T-helper 1 cell treated with Interleukin-12 subunit alpha and Interleukin-12 subunit beta and Interleukin-4 antibody, amounts not matched to agents 30 μg/mL and 1 μg/mL, for 36 hours (primary cell): ENCODE measurements around the gene MED6.
A peak's percentile ranks its signal among the peaks of the same experiment; 100 is the strongest.

Experiments used
- H3K27ac Mint-ChIP-seq: one replicate; pipeline ENCODE4 v1.8.0; 2021; ENCODE audit warnings: mild to moderate bottlenecking, mixed read lengths
- H3K27me3 Mint-ChIP-seq: one replicate; pipeline ENCODE4 v1.8.0; 2021; ENCODE audit warnings: low read depth, mixed read lengths
- H3K36me3 Mint-ChIP-seq: one replicate; pipeline ENCODE4 v1.8.0; 2021; ENCODE audit warnings: low read depth, mixed read lengths
- H3K4me1 Mint-ChIP-seq: one replicate; pipeline ENCODE4 v1.8.0; 2021; ENCODE audit warnings: low read depth, mixed read lengths
- H3K4me3 Mint-ChIP-seq: one replicate; pipeline ENCODE4 v1.8.0; 2021; ENCODE audit warnings: mild to moderate bottlenecking, moderate library complexity, mixed read lengths
- H3K9me3 Mint-ChIP-seq: one replicate; pipeline ENCODE4 v1.8.0; 2021; ENCODE audit warnings: mixed read lengths

MED6 gene

GRCh38 chr14:70622111-70622712 lies 21.8 kb upstream of the MED6 start:
- Mint-ChIP-seq H3K9me3 (peaks cover 21% of the 10 kb centered on the region), H3K4me3 (no peak overlapping the region), H3K27ac (no peak overlapping the region), H3K4me1 (peaks cover 1% of the 10 kb centered on the region), H3K36me3 (peaks cover 1% of the 10 kb centered on the region), H3K27me3 (peaks cover 18% of the 10 kb centered on the region)

- H3K36me3 Mint-ChIP-seq, result no peaks in the 10 kb centered on the region
- no peaks in the 10 kb centered on the region for H3K9me3 Mint-ChIP-seq
- H3K4me1 Mint-ChIP-seq, result peaks cover 1% of the 10 kb centered on the region
- H3K27me3 Mint-ChIP-seq, result peaks cover 22% of the 10 kb centered on the region
- H3K27ac Mint-ChIP-seq, result no peak overlapping the region
- no peak overlapping the region for H3K4me3 Mint-ChIP-seq
These were observed 19.3 kb upstream of the MED6 start for GRCh38 chr14:70619708-70620107.

- Mint-ChIP-seq H3K9me3 (no peaks in the 10 kb centered on the region), H3K27ac (no peak overlapping the region), H3K4me3 (no peak overlapping the region), H3K36me3 (no peaks in the 10 kb centered on the region), H3K27me3 (peaks cover 26% of the 10 kb centered on the region), H3K4me1 (peaks cover 1% of the 10 kb centered on the region)
These were observed 17.9 kb upstream of the MED6 start for GRCh38 chr14:70618314-70618713.

GRCh38 chr14:70616646-70617045 lies 16.2 kb upstream of the MED6 start:
- no peaks in the 10 kb centered on the region for H3K9me3 Mint-ChIP-seq
- no peaks in the 10 kb centered on the region for H3K36me3 Mint-ChIP-seq
- peaks cover 21% of the 10 kb centered on the region for H3K27me3 Mint-ChIP-seq

GRCh38 chr14:70611216-70611615 lies 10.8 kb upstream of the MED6 start:
- no peaks in the 10 kb centered on the region for H3K36me3 Mint-ChIP-seq
- H3K27ac Mint-ChIP-seq, result no peak overlapping the region
- peaks cover 29% of the 10 kb centered on the region for H3K27me3 Mint-ChIP-seq
- H3K4me3 Mint-ChIP-seq, result no peak overlapping the region
- no peaks in the 10 kb centered on the region for H3K4me1 Mint-ChIP-seq
- no peaks in the 10 kb centered on the region for H3K9me3 Mint-ChIP-seq

More at GRCh38 chr14:70616646-70617045, 16.2 kb upstream of the MED6 start:
- Mint-ChIP-seq H3K27ac (no peak overlapping the region), H3K4me3 (no peak overlapping the region), H3K4me1 (no peaks in the 10 kb centered on the region)

- no peaks in the 10 kb centered on the region for H3K9me3 Mint-ChIP-seq
- peaks cover 22% of the 10 kb centered on the region for H3K4me1 Mint-ChIP-seq
- no peak overlapping the region for H3K27ac Mint-ChIP-seq
- no peak overlapping the region for H3K4me3 Mint-ChIP-seq
- peaks cover 14% of the 10 kb centered on the region for H3K27me3 Mint-ChIP-seq
- H3K36me3 Mint-ChIP-seq, result peaks cover 2% of the 10 kb centered on the region
These were observed 1.8 kb upstream of the MED6 start for GRCh38 chr14:70602254-70602653.

GRCh38 chr14:70601162-70601561 lies 707 bp upstream of the MED6 start:
- Mint-ChIP-seq H3K27me3 (peaks cover 7% of the 10 kb centered on the region), H3K4me3 (peak overlapping the region; percentile 99), H3K36me3 (peaks cover 2% of the 10 kb centered on the region), H3K4me1 (peaks cover 22% of the 10 kb centered on the region), H3K27ac (peak overlapping the region; percentile 87), H3K9me3 (no peaks in the 10 kb centered on the region)

- peak overlapping the region; percentile 98 for H3K27ac Mint-ChIP-seq
- H3K36me3 Mint-ChIP-seq, result peaks cover 11% of the 10 kb centered on the region
- H3K4me3 Mint-ChIP-seq, result peak overlapping the region; percentile 99
- H3K9me3 Mint-ChIP-seq, result no peaks in the 10 kb centered on the region
- H3K4me1 Mint-ChIP-seq, result peaks cover 22% of the 10 kb centered on the region
- peaks cover 2% of the 10 kb centered on the region for H3K27me3 Mint-ChIP-seq
These were observed 1.1 kb downstream of the MED6 start for GRCh38 chr14:70599345-70599744.

- no peak overlapping the region for H3K27ac Mint-ChIP-seq
- H3K4me3 Mint-ChIP-seq, result no peak overlapping the region
- H3K36me3 Mint-ChIP-seq, result peaks cover 21% of the 10 kb centered on the region
- H3K4me1 Mint-ChIP-seq, result peaks cover 22% of the 10 kb centered on the region
- no peaks in the 10 kb centered on the region for H3K9me3 Mint-ChIP-seq
- no peaks in the 10 kb centered on the region for H3K27me3 Mint-ChIP-seq
These were observed 2.7 kb downstream of the MED6 start for GRCh38 chr14:70597731-70598130.

GRCh38 chr14:70595443-70596185 lies 4.8 kb downstream of the MED6 start:
- Mint-ChIP-seq H3K4me3 (no peak overlapping the region), H3K27ac (no peak overlapping the region), H3K27me3 (no peaks in the 10 kb centered on the region), H3K4me1 (peaks cover 17% of the 10 kb centered on the region), H3K9me3 (no peaks in the 10 kb centered on the region), H3K36me3 (peaks cover 31% of the 10 kb centered on the region)

GRCh38 chr14:70594461-70594860 lies 6.0 kb downstream of the MED6 start:
- Mint-ChIP-seq H3K27ac (no peak overlapping the region), H3K36me3 (peaks cover 34% of the 10 kb centered on the region)

GRCh38 chr14:70585231-70585630 lies 15.2 kb downstream of the MED6 start:
- Mint-ChIP-seq H3K4me3 (no peak overlapping the region), H3K36me3 (peaks cover 43% of the 10 kb centered on the region), H3K9me3 (no peaks in the 10 kb centered on the region), H3K27me3 (no peaks in the 10 kb centered on the region), H3K27ac (no peak overlapping the region), H3K4me1 (no peaks in the 10 kb centered on the region)

More at GRCh38 chr14:70594461-70594860, 6.0 kb downstream of the MED6 start:
- Mint-ChIP-seq H3K4me1 (peaks cover 7% of the 10 kb centered on the region), H3K9me3 (no peaks in the 10 kb centered on the region), H3K27me3 (no peaks in the 10 kb centered on the region), H3K4me3 (no peak overlapping the region)

GRCh38 chr14:70576891-70577290 lies 23.6 kb downstream of the MED6 start:
- Mint-ChIP-seq H3K36me3 (peaks cover 36% of the 10 kb centered on the region), H3K4me1 (no peaks in the 10 kb centered on the region), H3K9me3 (peaks cover 11% of the 10 kb centered on the region), H3K4me3 (no peak overlapping the region), H3K27me3 (no peaks in the 10 kb centered on the region), H3K27ac (no peak overlapping the region)

GRCh38 chr14:70573050-70573449 lies 27.4 kb downstream of the MED6 start:
- Mint-ChIP-seq H3K9me3 (peaks cover 11% of the 10 kb centered on the region), H3K4me1 (peaks cover 2% of the 10 kb centered on the region), H3K27ac (no peak overlapping the region), H3K36me3 (peaks cover 39% of the 10 kb centered on the region), H3K4me3 (no peak overlapping the region), H3K27me3 (no peaks in the 10 kb centered on the region)

- Mint-ChIP-seq H3K4me1 (peaks cover 3% of the 10 kb centered on the region), H3K36me3 (peaks cover 46% of the 10 kb centered on the region), H3K27ac (no peak overlapping the region), H3K9me3 (peaks cover 15% of the 10 kb centered on the region), H3K27me3 (no peaks in the 10 kb centered on the region), H3K4me3 (no peak overlapping the region)
These were observed 29.3 kb downstream of the MED6 start for GRCh38 chr14:70571139-70571538.
